Colonic mucosa (tissue), 4 donors: Measurements from ENCODE around the gene TBX1. TPM values are rescaled to one million over a fixed set of nuclear protein-coding genes. Genes with fewer than 3 reads are reported as not detected.

Experiments
- DNase-seq: peaks from one replicate; pipeline ENCODE4 v3.0.0-alpha.2; 2020
- H3K27ac ChIP-seq: fragments of 200-600 bp; one replicate; pipeline ENCODE4 v1.8.0; 2021
- H3K27me3 ChIP-seq: fragments of 200-600 bp; one replicate; pipeline ENCODE4 v1.8.0; 2021
- H3K36me3 ChIP-seq: fragments of 200-600 bp; one replicate; pipeline ENCODE4 v1.8.0; 2021
- H3K4me1 ChIP-seq: fragments of 200-600 bp; one replicate; pipeline ENCODE4 v1.8.0; 2021; ENCODE audit warnings: mild to moderate bottlenecking
- H3K4me3 ChIP-seq: fragments of 200-600 bp; one replicate; pipeline ENCODE4 v1.8.0; 2021
- H3K9ac ChIP-seq, 2 donors: one replicate each; pipeline ENCODE4 v1.7.0; 2013; ENCODE audit warnings: control low read depth in 2 of 2, low read depth in 2 of 2, low read length in 2 of 2
- H3K9me3 ChIP-seq: fragments of 200-600 bp; one replicate; pipeline ENCODE4 v1.8.0; 2021
- CTCF ChIP-seq: fragments of 200-600 bp; IDR thresholded peaks from one replicate; pipeline ENCODE4 v1.8.0; 2022; ENCODE audit warnings: antibody characterized with exemption, mild to moderate bottlenecking
- intact Hi-C: fragments of 100-400 bp; cut with DNase I; formaldehyde crosslinking; loops from one replicate; pipeline ENCODE4 v1.14.1; 2022
- total RNA-seq, 2 donors: library from RNA; stranded (reverse); fragmentation: NEBNext Ultra II Directional in 1 of 2; extraction: Animal tissue kit (Norgen Biotek cat#: 25700) in 1 of 2; gene quantifications; one replicate each; pipeline ENCODE4 v1.2.1, GENCODE V29; 2021
- donor health status: healthy.
- donor health status: DM: no; HTN: no; CAD: no.
- donor health status: DM: no; HTN: no; CAD: no.

Gene TBX1
- total RNA-seq, 2 donors from 2014 or later, result 0.80 to 1.9 TPM

GRCh38 chr22:19767427-19768341, 7.1 kb downstream of the TBX1 start:
- H3K4me1 ChIP-seq, result peaks cover 5% of the 10 kb centered on the region
- no peak overlapping the region for H3K4me3 ChIP-seq
- H3K27ac ChIP-seq, result no peak overlapping the region
- no peaks in the 10 kb centered on the region for H3K36me3 ChIP-seq
- peak overlapping the region in 1 of 2 donors; percentile 12 for H3K9ac ChIP-seq
- no peak for TF ChIP-seq CTCF
- H3K27me3 ChIP-seq, result peaks cover 74% of the 10 kb centered on the region
- no peaks in the 10 kb centered on the region for H3K9me3 ChIP-seq
- DNase-seq, result no peak
- intact Hi-C loops, result no loop called here

GRCh38 chr22:19769393-19769715, 8.8 kb downstream of the TBX1 start:
- no peaks in the 10 kb centered on the region for H3K36me3 ChIP-seq
- no peak for TF ChIP-seq CTCF
- DNase-seq, result no peak
- no peak overlapping the region for H3K4me3 ChIP-seq
- no peaks in the 10 kb centered on the region for H3K9me3 ChIP-seq
- H3K4me1 ChIP-seq, result peaks cover 5% of the 10 kb centered on the region
- H3K27ac ChIP-seq, result no peak overlapping the region
- H3K27me3 ChIP-seq, result peaks cover 61% of the 10 kb centered on the region
- intact Hi-C loops, result no loop called here
- no peak overlapping the region for H3K9ac ChIP-seq

GRCh38 chr22:19770349-19771220, 10.0 kb downstream of the TBX1 start:
- no peak for TF ChIP-seq CTCF
- Histone ChIP-seq H3K27me3 (peaks cover 49% of the 10 kb centered on the region), H3K9me3 (no peaks in the 10 kb centered on the region), H3K27ac (no peak overlapping the region), H3K4me1 (peaks cover 5% of the 10 kb centered on the region), H3K9ac (no peak overlapping the region), H3K4me3 (no peak overlapping the region), H3K36me3 (no peaks in the 10 kb centered on the region)
- DNase-seq, result no peak
- intact Hi-C loops, result no loop called here

- Histone ChIP-seq H3K27ac (no peak overlapping the region), H3K36me3 (no peaks in the 10 kb centered on the region), H3K4me1 (no peaks in the 10 kb centered on the region), H3K4me3 (no peak overlapping the region), H3K9me3 (no peaks in the 10 kb centered on the region), H3K9ac (no peak overlapping the region), H3K27me3 (peaks cover 34% of the 10 kb centered on the region)
- TF ChIP-seq CTCF, result no peak
- no peak for DNase-seq
- intact Hi-C loops, result no loop called here
Observed at GRCh38 chr22:19772422-19772672, 11.8 kb downstream of the TBX1 start.

- Histone ChIP-seq H3K9me3 (no peaks in the 10 kb centered on the region), H3K27me3 (peaks cover 29% of the 10 kb centered on the region), H3K4me3 (no peak overlapping the region), H3K4me1 (no peaks in the 10 kb centered on the region), H3K9ac (no peak overlapping the region), H3K36me3 (no peaks in the 10 kb centered on the region), H3K27ac (no peak overlapping the region)
- no peak for TF ChIP-seq CTCF
- no peak for DNase-seq
- intact Hi-C loops, result no loop called here
Observed at GRCh38 chr22:19772673-19773469, 12.3 kb downstream of the TBX1 start.
